ENCODE measurements around the gene CAPNS2.

- no peak for TF ChIP-seq CTCF (IDR thresholded peaks at IDR 0.05)
- TF ChIP-seq POLR2A (IDR thresholded peaks at IDR 0.05): no peak
Observed at GRCh38 chr16:55592306-55592705, 25.8 kb downstream of the CAPNS2 start.
